Measurements from ENCODE around the gene MPND. TPM values are rescaled to one million over a fixed set of nuclear protein-coding genes. Genes with fewer than 3 reads are reported as not detected.

The MPND gene
- total RNA-seq, 1 donor from 2014 or later, result 11.3 TPM

DNA sequence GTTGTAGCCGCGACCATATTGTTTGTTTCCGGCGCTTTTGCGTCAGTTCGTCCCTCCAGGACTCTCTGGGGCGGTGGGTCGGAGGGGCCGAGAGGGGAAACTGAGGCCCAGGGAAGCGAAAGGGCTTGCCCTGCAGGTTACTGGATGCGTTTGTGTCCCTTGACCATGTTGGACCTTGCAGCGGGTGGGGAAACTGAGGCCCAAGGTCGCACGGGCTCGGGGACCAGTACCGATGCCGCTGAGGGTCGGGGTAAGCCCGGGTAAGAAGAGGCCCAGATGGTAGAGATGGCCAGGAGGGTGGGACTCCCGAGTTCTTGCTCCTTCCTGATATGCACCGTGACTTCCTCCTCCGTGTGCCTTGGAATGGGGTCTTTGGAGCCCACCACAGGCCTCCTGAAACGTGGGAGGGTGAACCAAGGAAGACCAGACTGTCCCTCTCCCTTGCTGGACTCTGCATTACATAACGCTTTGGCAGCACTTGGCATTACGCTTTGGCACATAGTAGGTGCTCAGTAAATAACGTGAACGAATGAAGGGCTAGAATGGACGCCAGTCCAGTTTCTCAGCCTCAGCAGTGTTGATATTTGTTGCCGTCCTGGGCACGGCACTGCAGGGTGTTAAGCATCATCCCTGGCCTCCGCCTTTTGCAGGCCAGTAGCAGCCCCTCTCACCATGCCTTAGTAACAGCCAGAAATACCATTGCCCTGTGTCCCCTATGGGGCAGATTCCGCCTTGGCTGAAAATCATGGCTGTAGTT is 59.8 kb downstream of the MPND start:
- no peak for DNase-seq

DNA sequence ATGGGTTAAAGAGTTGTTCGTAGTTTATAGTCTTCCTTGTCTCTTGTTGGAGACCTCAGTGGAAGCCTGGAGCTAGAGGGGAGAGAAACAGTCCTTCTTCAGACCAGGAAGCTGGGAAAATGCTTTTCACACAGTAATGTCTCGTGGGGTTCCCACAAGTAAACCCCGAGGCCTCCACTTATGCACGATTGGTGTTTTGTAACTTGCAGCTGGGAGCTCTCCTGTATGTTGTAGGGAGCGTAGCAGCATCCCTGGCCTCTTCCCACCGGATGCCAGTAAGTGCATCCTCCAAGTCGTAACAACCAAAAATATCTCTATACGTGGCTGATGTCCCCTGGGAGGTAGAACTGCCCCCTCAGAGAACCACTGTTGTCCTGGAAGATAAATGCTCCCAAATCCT is 62.6 kb downstream of the MPND start:
- DNase-seq, result no peak

DNA sequence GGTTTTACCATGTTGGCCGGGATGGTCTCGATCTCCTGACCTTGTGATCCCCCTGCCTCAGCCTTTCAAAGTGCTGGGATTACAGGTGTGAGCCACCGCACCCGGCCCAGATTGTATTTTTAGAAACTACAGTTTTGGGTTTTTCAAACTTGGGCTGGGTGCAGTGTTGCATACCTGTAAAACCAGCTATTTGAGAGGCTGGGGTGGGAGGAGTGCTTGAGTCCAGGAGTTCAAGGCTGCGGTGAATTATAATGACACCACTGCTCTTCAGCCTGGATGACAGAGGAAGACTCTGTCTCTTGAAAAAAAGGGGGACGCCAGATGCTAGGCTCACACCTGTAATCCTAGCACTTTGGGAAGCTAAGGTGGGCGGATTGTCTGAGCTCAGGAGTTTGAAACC is 63.3 kb downstream of the MPND start:
- DNase-seq, result no peak

DNA sequence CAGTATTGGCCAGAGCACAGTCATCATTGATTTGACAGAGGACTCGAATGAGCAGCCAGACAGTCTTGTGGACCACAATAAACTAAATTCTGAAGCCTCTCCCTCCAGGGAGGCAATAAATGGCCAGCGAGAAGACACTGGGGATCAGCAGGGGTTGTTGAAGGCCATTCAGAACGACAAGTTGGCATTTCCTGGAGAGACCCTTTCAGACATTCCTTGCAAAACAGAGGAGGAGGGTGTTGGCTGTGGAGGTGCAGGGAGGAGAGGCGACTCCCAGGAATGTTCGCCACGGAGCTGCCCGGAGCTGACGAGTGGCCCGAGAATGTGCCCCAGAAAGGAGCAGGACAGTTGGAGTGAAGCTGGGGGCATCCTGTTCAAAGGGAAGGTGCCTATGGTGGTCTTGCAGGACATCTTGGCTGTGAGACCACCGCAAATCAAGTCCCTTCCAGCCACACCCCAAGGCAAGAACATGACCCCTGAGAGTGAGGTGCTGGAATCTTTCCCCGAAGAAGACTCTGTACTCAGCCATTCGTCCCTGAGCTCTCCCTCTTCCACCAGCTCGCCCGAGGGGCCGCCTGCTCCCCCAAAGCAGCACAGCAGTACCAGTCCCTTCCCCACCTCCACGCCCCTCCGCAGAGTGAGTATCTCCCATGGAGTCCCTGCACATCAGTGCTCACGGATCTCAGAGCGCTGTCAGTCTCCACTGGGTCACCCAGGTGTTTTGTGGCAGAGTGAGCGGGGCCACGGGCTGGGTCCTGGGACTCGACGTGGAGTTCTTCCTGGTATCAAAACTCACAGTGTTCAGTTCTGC is 66.0 kb downstream of the MPND start:
- no peak for DNase-seq

Other genes starting within 250 kb of the MPND start
- 96.0 TPM for gene MAP2K2, start 219.4 kb upstream of the MPND start, total RNA-seq
- gene CREB3L3, start 189.9 kb upstream of the MPND start, total RNA-seq, result not detected
- gene SIRT6, start 161.0 kb upstream of the MPND start, total RNA-seq, result 5.6 TPM
- gene ANKRD24, start 160.9 kb upstream of the MPND start, total RNA-seq, result 0.82 TPM
- gene EBI3, start 114.0 kb upstream of the MPND start, total RNA-seq, result not detected
- 14.0 TPM for gene YJU2, start 96.5 kb upstream of the MPND start, total RNA-seq
- 18.1 TPM for gene SHD, start 64.3 kb upstream of the MPND start, total RNA-seq
- not detected for gene TMIGD2, start 41.2 kb upstream of the MPND start, total RNA-seq
- gene FSD1, start 39.0 kb upstream of the MPND start, total RNA-seq, result 1.1 TPM
- gene STAP2, start 4.7 kb upstream of the MPND start, total RNA-seq, result 14.7 TPM
- gene SH3GL1, start 57.0 kb downstream of the MPND start, total RNA-seq, result 37.6 TPM
- 9.8 TPM for gene CHAF1A, start 59.1 kb downstream of the MPND start, total RNA-seq
- gene UBXN6, start 114.2 kb downstream of the MPND start, total RNA-seq, result 92.2 TPM
- 48.8 TPM for gene HDGFL2, start 128.7 kb downstream of the MPND start, total RNA-seq
- 38.0 TPM for gene PLIN4, start 174.9 kb downstream of the MPND start, total RNA-seq
- gene PLIN5, start 191.7 kb downstream of the MPND start, total RNA-seq, result 4.8 TPM
- 1.5 TPM for gene LRG1, start 196.5 kb downstream of the MPND start, total RNA-seq
- gene SEMA6B, start 216.1 kb downstream of the MPND start, total RNA-seq, result 15.4 TPM